Measurements from ENCODE around the gene ARHGAP5. TPM values are rescaled to one million over a fixed set of nuclear protein-coding genes. Genes with fewer than 3 reads are reported as not detected.

ARHGAP5 gene
- total RNA-seq, 1 experiment from 2014 or later: 63.0 TPM

DNA sequence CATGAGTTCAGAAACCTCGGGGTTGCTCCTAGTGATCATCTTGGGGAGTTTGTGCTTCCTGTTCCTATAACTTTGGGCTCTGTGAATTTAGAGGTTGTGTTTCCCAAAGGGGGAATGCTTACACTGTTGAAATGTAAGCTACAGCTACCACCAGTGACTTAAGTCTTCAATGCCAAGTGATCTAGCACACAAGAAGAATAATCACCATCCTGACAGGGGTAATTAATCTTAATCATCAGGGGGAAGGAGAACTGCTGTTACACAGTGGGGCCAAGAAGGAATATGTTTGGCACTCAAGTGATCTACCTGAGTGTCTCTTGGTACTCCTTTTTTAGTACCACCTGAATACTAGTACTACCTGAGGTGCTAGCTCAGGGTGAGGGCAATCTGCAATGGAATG, 89.8 kb downstream of the ARHGAP5 start:
- POLR2A ChIA-PET: no interaction called here
- intact Hi-C loops (cut with micrococcal nuclease; ENCODE audit: unreplicated experiment): no loop called here
- CTCF ChIA-PET: no interaction called here

DNA sequence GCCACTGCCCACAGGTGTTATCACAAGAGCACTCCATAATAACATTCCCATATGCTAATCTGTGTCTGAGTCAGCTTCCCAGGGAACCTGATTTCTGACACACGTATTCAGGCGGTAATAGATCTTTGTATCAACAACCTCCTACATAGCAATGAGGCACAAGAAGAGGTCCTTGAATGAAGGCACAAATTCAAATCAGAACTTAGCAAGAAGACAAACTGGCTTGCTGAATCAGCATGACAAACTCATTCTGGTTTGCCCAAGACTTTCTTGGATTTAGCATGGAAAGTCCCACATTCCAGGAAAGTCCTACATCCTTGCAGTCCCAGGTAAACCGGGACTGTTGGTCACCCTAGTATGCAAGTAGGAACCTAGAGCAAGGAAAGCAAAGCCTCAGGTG, 90.8 kb downstream of the ARHGAP5 start:
- Histone ChIP-seq H3K9me3 (ENCODE audit: control insufficient read depth, insufficient read depth, low read depth, low read length) (no peaks in the 10 kb centered on the region), H3K27ac (ENCODE audit: low read length) (no peak overlapping the region), H3K4me3 (ENCODE audit: low read depth in 2 of 2, low read length in 2 of 2) (no peak overlapping the region), H3K36me3 (ENCODE audit: control insufficient read depth, insufficient read depth, low read length) (no peaks in the 10 kb centered on the region; the same call in 1 of the 2 replicates), H3K27me3 (ENCODE audit: control insufficient read depth, insufficient read depth, low read length) (no peaks in the 10 kb centered on the region), H3K4me1 (ENCODE audit: control insufficient read depth, insufficient read depth, low read length) (no peaks in the 10 kb centered on the region)
- TF ChIP-seq, protein P1, sequence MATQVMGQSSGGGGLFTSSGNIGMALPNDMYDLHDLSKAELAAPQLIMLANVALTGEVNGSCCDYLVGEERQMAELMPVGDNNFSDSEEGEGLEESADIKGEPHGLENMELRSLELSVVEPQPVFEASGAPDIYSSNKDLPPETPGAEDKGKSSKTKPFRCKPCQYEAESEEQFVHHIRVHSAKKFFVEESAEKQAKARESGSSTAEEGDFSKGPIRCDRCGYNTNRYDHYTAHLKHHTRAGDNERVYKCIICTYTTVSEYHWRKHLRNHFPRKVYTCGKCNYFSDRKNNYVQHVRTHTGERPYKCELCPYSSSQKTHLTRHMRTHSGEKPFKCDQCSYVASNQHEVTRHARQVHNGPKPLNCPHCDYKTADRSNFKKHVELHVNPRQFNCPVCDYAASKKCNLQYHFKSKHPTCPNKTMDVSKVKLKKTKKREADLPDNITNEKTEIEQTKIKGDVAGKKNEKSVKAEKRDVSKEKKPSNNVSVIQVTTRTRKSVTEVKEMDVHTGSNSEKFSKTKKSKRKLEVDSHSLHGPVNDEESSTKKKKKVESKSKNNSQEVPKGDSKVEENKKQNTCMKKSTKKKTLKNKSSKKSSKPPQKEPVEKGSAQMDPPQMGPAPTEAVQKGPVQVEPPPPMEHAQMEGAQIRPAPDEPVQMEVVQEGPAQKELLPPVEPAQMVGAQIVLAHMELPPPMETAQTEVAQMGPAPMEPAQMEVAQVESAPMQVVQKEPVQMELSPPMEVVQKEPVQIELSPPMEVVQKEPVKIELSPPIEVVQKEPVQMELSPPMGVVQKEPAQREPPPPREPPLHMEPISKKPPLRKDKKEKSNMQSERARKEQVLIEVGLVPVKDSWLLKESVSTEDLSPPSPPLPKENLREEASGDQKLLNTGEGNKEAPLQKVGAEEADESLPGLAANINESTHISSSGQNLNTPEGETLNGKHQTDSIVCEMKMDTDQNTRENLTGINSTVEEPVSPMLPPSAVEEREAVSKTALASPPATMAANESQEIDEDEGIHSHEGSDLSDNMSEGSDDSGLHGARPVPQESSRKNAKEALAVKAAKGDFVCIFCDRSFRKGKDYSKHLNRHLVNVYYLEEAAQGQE (IDR thresholded peaks at IDR 0.05; ENCODE audit: insufficient read depth in 1 of 2, low read depth in 2 of 2, low read length in 1 of 2): no peak
- TF ChIP-seq SIN3A (IDR thresholded peaks at IDR 0.05; ENCODE audit: borderline replicate concordance, insufficient read depth, low read depth, low read length): no peak
- TF ChIP-seq TCF7L2 (IDR thresholded peaks at IDR 0.05; ENCODE audit: low read depth, low read length): no peak
- no peak for TF ChIP-seq POLR2AphosphoS5 (IDR thresholded peaks at IDR 0.05; ENCODE audit: low read depth, low read length)
- DNase-seq (ENCODE audit: low read depth, low spot score) (no peak), ATAC-seq (no peak)
- BruUV-seq (replicated peaks): no TSS peak
- ChIA-PET CTCF (no interaction called here), POLR2A (no interaction called here)
- intact Hi-C loops (cut with micrococcal nuclease; ENCODE audit: unreplicated experiment): no loop called here
- in situ Hi-C loops (cut with HindIII; ENCODE audit: low pct_unique_long_range_greater_than_20kb, low sequenced_read_pairs): no loop called here

More for the DNA sequence above, 89.8 kb downstream of the ARHGAP5 start:
- Histone ChIP-seq H3K4me1 (ENCODE audit: control insufficient read depth, insufficient read depth, low read length) (no peaks in the 10 kb centered on the region), H3K27me3 (ENCODE audit: control insufficient read depth, insufficient read depth, low read length) (no peaks in the 10 kb centered on the region), H3K9me3 (ENCODE audit: control insufficient read depth, insufficient read depth, low read depth, low read length) (no peaks in the 10 kb centered on the region), H3K36me3 (ENCODE audit: control insufficient read depth, insufficient read depth, low read length) (no peaks in the 10 kb centered on the region; the same call in 1 of the 2 replicates), H3K4me3 (ENCODE audit: low read depth in 2 of 2, low read length in 2 of 2) (no peak overlapping the region), H3K27ac (ENCODE audit: low read length) (no peak overlapping the region)
- TF ChIP-seq POLR2AphosphoS5 (IDR thresholded peaks at IDR 0.05; ENCODE audit: low read depth, low read length): no peak
- TF ChIP-seq TCF7L2 (IDR thresholded peaks at IDR 0.05; ENCODE audit: low read depth, low read length): no peak
- TF ChIP-seq, protein P1 (IDR thresholded peaks at IDR 0.05; ENCODE audit: insufficient read depth in 1 of 2, low read depth in 2 of 2, low read length in 1 of 2): no peak
- TF ChIP-seq, protein P2, sequence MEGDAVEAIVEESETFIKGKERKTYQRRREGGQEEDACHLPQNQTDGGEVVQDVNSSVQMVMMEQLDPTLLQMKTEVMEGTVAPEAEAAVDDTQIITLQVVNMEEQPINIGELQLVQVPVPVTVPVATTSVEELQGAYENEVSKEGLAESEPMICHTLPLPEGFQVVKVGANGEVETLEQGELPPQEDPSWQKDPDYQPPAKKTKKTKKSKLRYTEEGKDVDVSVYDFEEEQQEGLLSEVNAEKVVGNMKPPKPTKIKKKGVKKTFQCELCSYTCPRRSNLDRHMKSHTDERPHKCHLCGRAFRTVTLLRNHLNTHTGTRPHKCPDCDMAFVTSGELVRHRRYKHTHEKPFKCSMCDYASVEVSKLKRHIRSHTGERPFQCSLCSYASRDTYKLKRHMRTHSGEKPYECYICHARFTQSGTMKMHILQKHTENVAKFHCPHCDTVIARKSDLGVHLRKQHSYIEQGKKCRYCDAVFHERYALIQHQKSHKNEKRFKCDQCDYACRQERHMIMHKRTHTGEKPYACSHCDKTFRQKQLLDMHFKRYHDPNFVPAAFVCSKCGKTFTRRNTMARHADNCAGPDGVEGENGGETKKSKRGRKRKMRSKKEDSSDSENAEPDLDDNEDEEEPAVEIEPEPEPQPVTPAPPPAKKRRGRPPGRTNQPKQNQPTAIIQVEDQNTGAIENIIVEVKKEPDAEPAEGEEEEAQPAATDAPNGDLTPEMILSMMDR (IDR thresholded peaks at IDR 0.05): no peak
- no peak for TF ChIP-seq SIN3A (IDR thresholded peaks at IDR 0.05; ENCODE audit: borderline replicate concordance, insufficient read depth, low read depth, low read length)
- in situ Hi-C loops (cut with HindIII; ENCODE audit: low pct_unique_long_range_greater_than_20kb, low sequenced_read_pairs): no loop called here
- ATAC-seq (no peak), DNase-seq (ENCODE audit: low read depth, low spot score) (no peak)
- no TSS peak for BruUV-seq (replicated peaks)

Measured in Panc1 (cell line).